RPMI8226 (cell line): ENCODE results near the gene SLC25A1.

Experiments
- DNase-seq: peaks from one replicate; pipeline ENCODE4 v3.0.0-alpha.2; 2015

Gene SLC25A1

DNA sequence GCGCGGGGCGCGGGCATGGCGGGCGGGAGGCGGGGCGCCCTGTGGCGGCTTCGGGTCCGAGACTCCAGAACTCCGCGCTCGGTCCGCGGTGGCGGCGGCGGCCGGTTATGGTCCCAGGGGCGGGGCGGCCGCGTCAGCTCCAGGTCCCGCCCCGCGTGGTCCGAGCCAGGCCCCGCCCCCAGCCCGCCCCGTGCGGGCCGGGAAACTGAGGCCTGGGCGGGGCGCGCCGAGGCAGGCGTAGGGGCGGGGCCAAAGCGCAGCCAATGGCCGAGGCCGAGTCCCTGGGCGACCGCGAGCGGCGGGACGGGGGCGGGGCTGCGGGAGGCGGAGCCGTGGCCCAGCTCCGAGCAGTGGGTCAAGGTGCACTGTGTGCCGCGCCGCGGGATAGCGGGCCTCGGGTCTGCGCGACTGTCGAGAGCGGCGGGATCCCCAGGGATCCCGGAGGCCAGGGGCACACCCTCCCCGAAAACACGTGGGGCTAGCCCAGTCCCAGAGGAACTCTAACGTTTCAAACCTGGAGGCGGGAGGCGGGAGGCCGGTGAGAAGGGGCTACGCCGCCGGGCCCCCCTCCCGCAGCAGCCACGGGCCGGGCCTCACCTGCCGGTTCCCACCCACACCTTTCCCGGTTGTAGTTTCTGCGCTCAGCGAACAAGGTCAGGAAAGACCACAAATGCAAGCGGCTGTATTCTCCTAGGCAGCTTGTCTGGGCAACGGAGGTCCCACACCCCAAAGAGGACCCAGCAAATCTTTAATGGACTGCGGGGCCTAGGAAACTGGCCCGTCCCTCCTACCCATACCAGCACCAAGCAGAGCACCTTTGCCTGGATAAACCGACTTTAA is at the start of gene SLC25A1:
TSS of gene SLC25A1 (minus strand) at position 80 of the 840 bp plus-strand sequence. CDS start at position 17, 63 bp downstream.
- DNase-seq = peak; percentile 73

DNA sequence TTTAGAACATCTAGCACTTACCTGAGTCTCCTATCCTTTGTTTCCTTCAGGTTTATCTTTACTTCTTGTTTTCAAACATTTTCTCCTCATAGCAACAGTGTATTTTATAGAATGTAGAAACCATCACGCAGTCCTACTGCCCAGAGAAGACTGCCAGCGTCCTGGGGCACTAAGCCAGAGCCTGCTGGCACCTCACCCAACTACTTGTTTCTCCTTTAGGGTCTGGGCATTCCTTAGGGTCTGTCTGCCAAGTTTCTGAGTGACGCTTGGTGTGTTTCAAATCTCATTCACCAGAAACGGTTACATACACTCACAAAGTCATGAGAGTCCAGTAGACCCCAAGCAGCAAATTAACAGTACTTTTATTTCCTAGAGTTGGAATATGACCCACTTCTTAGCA is 49.6 kb upstream of the SLC25A1 start:
- DNase-seq = no peak

DNA sequence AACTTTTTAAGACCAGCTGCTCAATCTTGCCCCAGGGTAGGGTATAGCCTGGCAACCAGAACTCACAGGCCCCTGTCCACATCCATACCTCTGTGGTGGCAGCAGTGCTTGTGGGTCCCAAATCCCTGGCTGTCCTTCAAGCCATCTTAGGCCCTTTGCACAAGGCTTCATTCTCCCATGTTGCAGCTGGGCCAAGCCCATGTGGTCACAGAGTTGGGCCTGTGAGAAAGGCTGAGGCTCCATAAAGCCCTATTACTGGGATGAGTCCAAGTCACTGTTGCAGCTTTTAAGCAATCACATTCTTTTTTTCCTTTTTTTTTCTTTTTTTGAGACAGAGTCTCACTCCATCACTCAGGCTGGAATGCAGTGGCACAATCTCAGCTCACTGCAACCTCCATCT is 47.9 kb upstream of the SLC25A1 start:
- DNase-seq = no peak

DNA sequence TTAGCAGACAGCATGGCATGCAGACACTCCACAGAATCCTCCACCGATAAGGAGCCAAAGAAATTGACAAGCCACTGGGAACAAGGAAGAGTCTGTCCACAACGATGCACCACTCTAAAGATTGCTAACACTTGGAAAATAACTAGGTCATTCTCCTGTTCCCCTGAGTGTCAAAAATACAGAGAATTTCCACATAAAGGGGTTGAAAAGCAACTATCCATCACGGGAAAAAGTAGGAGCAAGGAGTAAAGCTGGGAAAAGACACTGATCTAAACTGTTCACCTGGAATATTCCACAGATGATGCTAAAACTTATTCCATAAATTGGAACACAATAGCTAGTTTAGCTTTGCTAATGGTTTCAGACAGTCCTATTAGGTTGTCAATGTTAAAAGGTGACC is 47.0 kb upstream of the SLC25A1 start:
- DNase-seq = no peak

DNA sequence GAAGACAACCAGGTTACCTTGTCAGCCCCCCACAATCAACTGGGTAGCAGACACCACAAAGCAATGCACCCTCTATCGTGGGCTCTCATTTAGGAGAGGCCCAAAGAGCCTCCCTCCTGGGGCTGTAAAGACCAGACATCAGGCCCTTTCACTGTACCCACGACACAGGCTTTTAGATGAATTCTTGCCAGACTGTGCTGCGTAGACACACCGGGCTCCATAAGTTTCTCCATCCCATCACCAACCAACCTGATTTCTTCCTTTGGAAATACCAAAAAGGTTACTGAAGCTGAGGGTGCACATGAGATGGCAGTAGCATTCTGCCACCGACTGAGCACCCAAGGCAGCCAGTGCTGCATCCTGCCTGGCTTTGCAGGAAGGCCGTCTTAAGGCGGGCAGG is 46.4 kb upstream of the SLC25A1 start:
- no peak for DNase-seq

DNA sequence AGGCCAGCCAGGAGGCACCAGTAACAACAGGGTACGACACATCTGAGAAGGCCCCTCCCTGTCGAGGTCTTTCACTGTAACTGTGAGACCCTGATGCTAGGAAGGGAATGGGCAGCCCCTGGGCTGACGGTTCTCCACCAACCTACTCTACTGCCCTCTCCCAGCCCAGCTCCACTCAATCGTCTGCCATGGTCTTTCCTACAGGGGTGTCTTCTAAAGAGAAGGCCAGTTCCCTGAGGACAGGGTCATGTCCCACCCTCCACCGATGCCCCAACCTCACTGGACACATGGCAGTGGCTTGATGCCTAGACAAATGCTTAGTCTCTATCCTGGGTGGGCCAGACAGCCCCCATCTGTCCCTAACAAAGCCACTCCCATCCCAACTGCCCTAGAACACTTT is 46.0 kb upstream of the SLC25A1 start:
- DNase-seq = no peak

DNA sequence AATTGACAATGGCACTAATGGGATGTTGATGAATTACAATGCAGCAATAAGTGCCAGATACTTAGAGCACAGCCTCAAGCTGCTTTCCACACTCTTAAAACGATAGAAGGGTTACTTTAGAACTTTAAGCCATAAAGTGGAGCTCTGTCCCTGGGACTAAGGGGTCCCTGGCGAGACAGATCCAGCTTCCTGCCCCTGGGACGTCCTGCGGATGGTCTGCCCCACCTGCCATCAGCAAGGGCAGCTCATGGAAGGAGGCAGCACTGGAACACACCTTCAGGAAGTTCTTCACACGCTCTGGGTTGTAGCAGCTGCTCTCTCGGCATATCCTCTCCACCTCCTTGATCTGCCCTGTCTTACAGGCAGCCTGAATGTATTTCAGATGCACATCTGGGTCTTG is 45.1 kb upstream of the SLC25A1 start:
- DNase-seq = no peak

DNA sequence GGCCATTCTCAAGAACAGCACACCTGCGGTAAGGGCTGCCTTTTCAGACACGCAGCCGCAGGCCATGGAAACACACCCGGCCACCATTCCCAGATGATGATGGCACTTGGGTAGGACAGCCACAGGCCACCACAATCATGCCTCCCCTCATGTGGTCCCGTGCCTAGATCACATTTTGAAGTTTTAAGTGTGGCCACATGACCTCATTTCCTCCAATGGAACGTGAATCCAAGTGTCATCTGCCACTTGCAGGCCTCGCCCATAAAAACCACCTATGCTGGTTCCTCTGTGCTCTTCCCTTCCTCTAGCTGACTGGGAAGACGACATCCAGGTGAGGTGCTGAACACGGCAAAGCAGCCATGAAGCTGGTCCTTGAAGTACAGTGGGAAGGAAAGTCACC is 44.6 kb upstream of the SLC25A1 start:
- no peak for DNase-seq

DNA sequence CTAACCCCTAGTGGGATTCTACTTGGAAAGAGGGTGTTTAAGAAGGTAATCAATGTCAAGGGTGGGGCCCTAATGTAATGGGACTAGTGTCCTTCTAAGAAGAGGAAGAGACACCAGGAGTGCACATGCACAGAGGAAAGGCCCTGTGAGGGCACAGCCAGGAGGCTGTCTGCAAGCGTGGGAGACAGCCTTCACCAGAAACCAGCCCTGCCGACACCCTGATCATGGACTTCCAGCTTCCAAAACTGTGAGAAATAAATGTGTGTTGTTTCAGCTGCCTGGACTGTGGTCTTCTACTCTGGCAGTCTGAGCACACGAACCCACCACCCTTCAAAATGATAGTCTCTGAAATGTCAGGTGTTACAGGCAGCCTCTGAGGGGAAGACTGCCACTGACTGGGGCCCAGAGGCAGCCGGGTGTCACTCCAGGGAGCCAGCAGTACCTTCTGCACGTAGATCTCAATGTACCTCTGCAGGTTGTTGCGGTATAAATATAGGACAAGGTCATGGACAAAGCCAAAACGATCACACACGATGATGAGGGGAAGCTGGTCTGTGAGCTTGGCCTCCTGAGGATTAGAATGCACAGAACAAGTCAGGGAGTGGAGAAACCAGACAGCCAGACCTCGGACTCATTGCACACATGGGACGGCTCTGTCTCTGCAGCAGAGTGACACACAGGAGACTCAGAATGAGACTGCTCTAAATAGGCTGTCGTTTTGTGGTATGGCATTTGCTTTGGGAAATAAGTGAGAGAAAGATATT is 43.9 kb upstream of the SLC25A1 start:
- DNase-seq = no peak

DNA sequence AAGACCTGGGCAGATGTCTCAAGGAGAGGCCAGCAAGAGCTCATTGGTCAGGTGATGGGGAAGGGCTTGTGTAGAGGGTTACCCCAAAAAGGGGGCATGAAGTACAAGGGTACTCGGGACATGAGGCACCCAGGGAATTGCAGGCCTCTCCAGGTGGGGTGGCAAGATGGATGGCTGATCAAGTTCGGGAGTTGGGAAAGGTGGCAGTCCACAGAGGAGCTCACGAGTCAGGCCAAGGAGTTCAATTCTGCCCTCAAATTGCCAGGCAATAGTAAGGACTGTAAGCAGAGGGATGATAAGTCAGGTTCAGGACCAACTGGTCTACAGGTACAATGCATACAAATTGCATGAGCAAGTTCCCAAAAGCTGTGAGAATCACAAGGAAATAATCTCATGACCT is 42.3 kb upstream of the SLC25A1 start:
- DNase-seq = no peak

DNA sequence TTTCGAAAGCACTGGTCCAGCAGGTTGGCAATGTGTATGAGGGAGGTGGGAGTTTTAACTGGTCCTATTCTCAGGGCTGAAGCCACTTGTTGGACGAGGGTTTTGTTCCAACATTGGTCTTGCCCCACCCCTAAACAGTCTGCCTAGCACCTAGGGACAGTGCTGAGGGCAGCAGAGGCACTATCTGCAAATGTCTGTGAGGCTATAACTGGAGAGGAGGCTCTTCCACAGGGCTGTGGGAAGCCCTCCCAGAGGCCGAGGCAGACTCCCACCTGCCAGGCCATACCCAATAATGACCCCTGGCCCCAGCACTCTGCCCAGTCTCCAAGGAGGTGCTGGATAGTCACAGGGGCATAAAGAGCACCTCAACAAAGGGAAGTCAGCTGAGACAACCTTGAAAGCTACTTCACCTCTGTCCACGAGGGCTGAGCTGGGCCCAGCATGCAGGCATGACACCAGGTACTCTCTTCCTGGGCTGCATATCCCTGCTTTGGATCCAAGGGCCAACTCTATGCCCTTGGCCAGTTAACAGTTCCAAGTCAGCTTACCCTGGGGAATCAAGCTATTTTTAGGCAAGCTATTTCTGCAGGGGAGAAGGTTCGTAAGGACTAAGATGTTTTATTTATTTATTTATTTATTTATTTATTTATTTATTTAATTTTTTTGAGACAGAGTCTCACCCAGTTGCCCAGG is 40.2 kb upstream of the SLC25A1 start:
- no peak for DNase-seq

DNA sequence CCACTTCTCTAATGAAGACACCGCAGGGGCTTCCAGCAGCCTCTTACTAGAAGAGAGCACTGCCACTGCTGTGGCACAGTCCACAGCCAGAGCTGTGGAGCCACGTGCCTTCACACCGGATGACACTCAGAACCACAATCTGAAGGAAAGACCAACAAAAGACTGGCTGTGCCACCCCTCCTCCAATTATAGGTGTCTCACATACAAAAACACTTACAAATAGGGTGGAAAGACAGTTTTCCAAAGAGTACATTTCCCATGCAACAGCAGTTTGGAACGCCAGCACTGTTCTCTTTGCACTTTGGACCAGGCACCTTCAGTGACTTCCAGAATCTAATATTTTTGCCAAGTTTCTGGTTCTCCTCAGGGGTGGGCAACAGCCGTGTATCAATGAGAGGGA is 38.0 kb upstream of the SLC25A1 start:
- DNase-seq = no peak

DNA sequence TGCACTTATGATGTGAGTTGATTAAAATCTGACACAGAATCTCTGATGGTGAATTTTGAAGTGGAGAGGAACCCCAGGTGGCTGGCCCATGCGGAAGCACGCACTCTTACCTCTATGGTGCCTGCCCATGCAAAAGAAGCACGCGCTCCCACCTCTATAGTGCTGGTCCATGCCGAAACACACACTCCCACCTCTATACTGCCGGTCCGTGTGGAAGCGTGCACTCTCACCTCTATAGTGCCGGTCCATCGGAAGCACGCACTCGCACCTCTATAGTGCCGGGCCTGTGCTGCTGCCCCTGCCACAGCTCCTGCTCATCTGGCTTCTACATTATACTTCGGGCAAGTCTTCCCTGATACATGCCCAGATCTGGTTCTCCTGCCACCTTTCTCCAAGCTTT is 36.8 kb upstream of the SLC25A1 start:
- DNase-seq = no peak

DNA sequence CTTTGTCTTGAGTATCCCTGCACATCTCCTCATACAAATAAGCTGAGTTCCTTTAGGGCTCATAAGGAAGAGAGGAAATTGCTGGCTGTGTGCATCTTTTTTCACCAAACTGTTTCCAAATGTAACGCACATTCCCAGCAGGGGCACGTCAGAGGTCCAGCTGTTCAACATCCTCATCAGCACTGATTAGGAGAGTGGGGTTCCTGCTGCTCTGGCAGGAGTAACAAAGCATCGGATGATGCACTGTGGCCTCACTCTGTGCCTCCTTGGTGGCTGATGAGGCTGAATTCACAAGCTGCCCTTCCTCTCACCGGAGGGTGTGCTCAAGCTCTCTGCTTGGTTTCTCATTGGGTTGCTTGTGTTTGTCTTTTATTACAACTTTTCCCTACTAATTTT is 35.5 kb upstream of the SLC25A1 start:
- DNase-seq = no peak

DNA sequence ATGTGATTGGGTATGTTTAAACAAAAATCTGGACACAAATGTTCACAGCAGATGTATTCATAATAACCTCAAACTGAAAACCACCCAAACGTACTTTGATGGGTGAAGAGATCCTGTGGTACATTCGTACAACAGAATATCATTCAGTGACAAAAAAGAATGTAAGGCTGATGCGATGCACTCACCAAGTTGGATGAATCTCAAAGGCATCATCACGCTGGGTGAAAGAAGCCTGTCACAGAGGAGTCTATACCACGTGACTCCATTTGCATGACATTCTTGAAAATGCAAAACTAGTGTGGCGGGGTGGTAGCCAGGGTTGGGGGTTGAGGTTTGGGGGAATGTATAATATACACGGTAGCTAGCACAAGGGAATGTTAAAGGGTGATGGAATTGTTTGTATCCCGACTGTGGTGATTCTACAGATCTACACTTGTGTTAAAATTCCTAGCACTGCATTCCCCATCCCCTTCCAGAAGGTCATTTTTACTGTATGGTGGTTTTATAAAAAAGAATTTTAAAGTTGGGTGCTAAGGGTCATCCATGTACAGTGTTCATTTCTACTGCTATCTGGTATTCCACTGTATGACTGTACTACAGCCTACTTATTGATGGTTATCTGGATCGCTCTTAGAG is 35.0 kb upstream of the SLC25A1 start:
- DNase-seq = no peak

DNA sequence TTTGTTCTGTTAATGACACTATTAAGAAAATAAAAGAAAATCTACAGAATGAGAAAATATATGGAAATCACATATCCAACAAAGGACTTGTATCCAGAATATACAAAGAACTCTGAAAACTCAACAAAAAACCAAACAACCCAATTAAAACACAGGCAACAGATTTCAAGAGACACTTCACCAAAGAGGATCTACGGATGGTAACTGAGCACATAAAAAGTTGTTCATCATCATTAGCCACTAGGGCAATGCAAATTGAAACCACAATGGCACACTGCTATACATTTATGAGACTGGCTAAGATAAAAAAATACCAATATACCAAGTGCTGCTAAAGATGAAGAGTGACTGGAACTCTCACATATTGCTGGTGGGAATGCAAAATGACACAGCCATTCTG is 34.5 kb upstream of the SLC25A1 start:
- DNase-seq = no peak

DNA sequence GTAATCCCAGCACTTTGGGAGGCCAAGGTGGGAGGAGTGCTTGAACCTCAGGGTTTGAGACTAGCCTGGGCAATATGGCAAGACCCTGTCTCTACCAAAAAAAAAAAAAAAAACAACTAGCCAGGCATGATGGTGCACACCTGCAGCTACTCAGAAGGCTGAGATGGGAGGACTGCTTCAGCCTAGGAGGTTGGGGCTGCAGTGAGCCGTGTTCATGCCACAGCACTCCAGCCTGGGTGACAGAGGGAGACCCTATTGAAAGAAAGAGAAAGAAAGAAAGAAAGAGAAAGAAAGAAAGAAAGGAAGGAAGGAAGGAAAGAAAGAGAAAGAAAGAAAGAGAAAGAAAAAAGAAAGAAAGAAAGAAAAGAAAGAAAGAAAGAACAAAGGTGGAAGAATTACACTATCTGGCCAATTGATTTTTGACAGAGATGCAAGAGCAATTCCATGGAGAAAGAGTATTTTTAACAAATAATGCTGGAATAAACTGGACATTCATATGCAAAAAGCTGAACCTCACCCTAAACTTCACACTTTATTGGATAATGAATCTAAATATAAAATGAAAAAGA is 33.9 kb upstream of the SLC25A1 start:
- no peak for DNase-seq

DNA sequence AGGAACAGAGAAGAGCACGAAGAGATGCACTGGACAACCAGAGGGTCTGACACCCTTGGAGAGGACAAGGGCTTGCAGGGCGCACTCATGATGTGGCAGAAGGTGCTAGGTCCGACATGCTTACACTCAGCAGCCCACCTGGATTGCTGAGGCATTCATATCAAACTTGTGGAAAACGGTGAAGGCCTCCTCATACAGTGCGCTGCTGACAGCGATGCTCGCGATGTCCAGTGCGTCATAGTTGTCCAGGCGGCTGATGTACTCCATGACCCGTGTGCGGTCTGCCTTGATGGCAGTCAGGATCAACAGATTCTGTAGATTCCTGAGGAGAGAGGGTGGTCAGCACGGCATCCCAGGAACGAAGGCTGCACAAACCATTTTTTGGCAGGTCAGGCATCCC is 31.7 kb upstream of the SLC25A1 start:
- no peak for DNase-seq

DNA sequence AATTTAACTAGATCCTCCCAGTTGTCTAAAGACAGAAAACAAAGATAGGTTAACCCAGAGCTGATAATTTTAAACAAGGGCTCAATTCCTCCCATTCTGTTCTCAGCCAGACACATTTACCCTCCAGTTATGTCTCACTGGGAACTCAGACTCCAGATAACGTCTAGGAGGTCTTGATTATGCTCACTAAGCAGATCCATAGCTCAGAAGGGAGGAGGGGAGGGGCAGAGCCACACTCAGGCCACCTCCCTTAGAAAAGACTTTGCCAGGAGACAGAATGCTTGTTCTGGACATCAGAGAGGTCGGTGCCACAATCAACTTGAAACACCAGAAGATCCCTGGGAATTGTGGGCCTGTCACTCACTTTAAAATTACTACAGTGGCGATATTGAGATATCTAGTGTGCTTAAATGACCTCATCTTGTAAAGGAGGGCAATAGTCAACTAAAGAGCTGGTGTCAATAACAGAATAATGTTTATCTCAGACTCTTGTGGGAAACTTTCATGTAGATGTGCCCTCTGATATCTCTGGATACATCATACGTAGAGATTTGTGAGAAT is 29.8 kb upstream of the SLC25A1 start:
- DNase-seq = no peak

DNA sequence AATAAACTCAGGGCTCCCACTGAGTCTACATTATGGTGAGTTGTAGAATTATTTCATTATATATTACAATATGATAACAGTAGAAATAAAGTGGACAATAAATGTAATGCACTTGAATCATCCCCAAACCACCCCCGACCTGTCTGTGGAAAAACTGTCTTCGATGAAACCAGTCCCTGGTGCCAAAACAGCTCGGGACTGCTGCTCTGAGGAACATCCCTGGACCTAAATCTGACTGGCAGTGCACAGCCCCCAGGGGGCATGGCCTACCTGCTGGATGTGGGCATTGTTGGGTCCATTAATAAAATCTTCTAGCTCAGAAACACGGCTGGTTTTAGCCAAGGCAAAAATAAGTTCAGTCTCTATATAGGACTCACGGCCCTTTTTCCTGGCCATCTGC is 29.3 kb upstream of the SLC25A1 start:
- no peak for DNase-seq

DNA sequence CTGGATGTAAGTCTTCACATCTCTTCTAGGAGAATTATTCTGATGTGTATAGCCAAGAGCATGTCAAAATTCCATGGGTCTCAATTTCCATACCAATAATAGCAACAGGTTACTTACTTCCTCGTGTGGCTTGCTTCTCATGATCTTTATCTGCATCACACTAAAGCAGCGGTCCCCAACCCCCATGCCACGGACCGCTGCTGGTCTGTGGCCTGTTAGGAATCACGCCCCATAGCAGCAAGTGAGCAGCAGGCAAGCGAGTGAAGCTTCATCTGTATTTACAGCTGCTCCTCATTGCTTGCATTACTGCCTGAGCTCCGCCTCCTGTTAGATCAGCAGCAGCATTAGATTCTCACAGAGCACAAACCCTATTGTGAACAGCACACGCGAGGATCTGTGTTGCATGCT is 28.9 kb upstream of the SLC25A1 start:
- no peak for DNase-seq

DNA sequence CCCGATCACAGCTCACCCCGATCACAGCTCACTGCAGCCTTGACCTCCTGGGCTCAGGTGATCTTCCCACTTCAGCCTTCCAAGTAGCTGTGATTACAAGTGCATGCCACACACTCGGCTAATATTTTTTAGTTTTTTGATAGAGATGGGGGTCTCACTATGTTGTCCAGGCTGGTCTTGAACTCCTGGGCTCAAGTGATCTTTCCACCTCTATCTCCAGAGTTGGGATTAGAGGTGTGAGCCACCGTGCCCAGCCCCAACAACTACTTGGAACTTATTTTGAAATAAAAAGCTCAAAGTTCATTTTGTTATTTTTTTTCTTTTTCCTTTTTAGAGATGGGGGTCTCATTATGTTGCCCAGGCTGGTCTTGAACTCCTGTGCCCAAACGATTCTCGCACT is 27.8 kb upstream of the SLC25A1 start:
- no peak for DNase-seq

DNA sequence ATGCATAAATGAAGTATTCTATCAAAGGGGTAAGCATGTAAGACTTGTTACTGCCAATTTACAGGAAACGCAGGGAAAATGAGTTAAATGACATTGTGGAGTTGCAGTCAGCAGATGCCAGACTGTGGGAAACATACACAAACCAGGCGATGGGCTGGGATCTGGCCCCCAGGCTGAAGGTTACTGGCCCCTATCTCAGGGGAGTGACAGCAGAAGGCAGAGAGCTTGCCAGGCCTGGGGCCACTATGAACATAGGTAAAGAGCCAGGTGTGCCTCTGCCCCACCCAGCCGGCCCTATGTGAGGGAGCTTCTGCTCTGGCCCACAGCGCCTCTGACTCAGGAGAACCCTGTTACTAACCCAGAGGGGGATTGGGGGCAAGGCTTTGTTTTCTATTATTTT is 26.1 kb upstream of the SLC25A1 start:
- DNase-seq = no peak
